Measurements from ENCODE around the gene RBM7.

The RBM7 gene

GRCh38 chr11:114359342-114359741 is 41.1 kb upstream of the RBM7 start:
- Histone ChIP-seq H3K4me1 (ENCODE audit: insufficient read depth, poor library complexity, severe bottlenecking) (peaks cover 12% of the 10 kb centered on the region), H3K36me3 (ENCODE audit: low read depth) (no peaks in the 10 kb centered on the region), H3K27me3 (ENCODE audit: insufficient read depth, poor library complexity, severe bottlenecking) (no peaks in the 10 kb centered on the region), H3K27ac (ENCODE audit: poor library complexity, severe bottlenecking) (peak overlapping the region; percentile 1), H3K4me3 (ENCODE audit: severe bottlenecking) (no peak overlapping the region), H3K9me3 (ENCODE audit: severe bottlenecking) (no peaks in the 10 kb centered on the region)
- no peak for TF ChIP-seq CTCF (IDR thresholded peaks at IDR 0.05; ENCODE audit: poor library complexity, severe bottlenecking)
- peak; percentile 78 for ATAC-seq (ENCODE audit: low read depth)
- no peak for DNase-seq (ENCODE audit: low spot score)

GRCh38 chr11:114362326-114362725 is 38.1 kb upstream of the RBM7 start:
- no peak overlapping the region for H3K27ac ChIP-seq (ENCODE audit: poor library complexity, severe bottlenecking)
- no peaks in the 10 kb centered on the region for H3K9me3 ChIP-seq (ENCODE audit: severe bottlenecking)
- H3K36me3 ChIP-seq (ENCODE audit: low read depth), result no peaks in the 10 kb centered on the region
- no peak for TF ChIP-seq CTCF (IDR thresholded peaks at IDR 0.05; ENCODE audit: poor library complexity, severe bottlenecking)
- DNase-seq (ENCODE audit: low spot score) (no peak), ATAC-seq (ENCODE audit: low read depth) (no peak)
- H3K4me1 ChIP-seq (ENCODE audit: insufficient read depth, poor library complexity, severe bottlenecking), result peaks cover 18% of the 10 kb centered on the region
- no peaks in the 10 kb centered on the region for H3K27me3 ChIP-seq (ENCODE audit: insufficient read depth, poor library complexity, severe bottlenecking)
- no peak overlapping the region for H3K4me3 ChIP-seq (ENCODE audit: severe bottlenecking)

- TF ChIP-seq CTCF (IDR thresholded peaks at IDR 0.05; ENCODE audit: poor library complexity, severe bottlenecking), result no peak
- Histone ChIP-seq H3K36me3 (ENCODE audit: low read depth) (no peaks in the 10 kb centered on the region), H3K4me1 (ENCODE audit: insufficient read depth, poor library complexity, severe bottlenecking) (peaks cover 18% of the 10 kb centered on the region), H3K27me3 (ENCODE audit: insufficient read depth, poor library complexity, severe bottlenecking) (no peaks in the 10 kb centered on the region), H3K4me3 (ENCODE audit: severe bottlenecking) (no peak overlapping the region), H3K9me3 (ENCODE audit: severe bottlenecking) (no peaks in the 10 kb centered on the region), H3K27ac (ENCODE audit: poor library complexity, severe bottlenecking) (no peak overlapping the region)
- ATAC-seq (ENCODE audit: low read depth) (no peak), DNase-seq (ENCODE audit: low spot score) (no peak)
These were observed 37.5 kb upstream of the RBM7 start for GRCh38 chr11:114362958-114363357.

GRCh38 chr11:114366331-114367243 is 33.9 kb upstream of the RBM7 start:
- no peaks in the 10 kb centered on the region for H3K9me3 ChIP-seq (ENCODE audit: severe bottlenecking)
- no peaks in the 10 kb centered on the region for H3K36me3 ChIP-seq (ENCODE audit: low read depth)
- no peaks in the 10 kb centered on the region for H3K27me3 ChIP-seq (ENCODE audit: insufficient read depth, poor library complexity, severe bottlenecking)
- peaks cover 7% of the 10 kb centered on the region for H3K4me1 ChIP-seq (ENCODE audit: insufficient read depth, poor library complexity, severe bottlenecking)
- DNase-seq (ENCODE audit: low spot score) (no peak), ATAC-seq (ENCODE audit: low read depth) (peak; percentile 57; the same call in 1 of the 3 replicates)
- no peak overlapping the region for H3K4me3 ChIP-seq (ENCODE audit: severe bottlenecking)
- H3K27ac ChIP-seq (ENCODE audit: poor library complexity, severe bottlenecking), result peak overlapping the region; percentile 32
- no peak for TF ChIP-seq CTCF (IDR thresholded peaks at IDR 0.05; ENCODE audit: poor library complexity, severe bottlenecking)
